ENCODE results near the gene NPHP4.

The NPHP4 gene

GRCh38 chr1:6008696-6009095 is 16.5 kb upstream of the NPHP4 start (continued):
- TF ChIP-seq, protein P1, sequence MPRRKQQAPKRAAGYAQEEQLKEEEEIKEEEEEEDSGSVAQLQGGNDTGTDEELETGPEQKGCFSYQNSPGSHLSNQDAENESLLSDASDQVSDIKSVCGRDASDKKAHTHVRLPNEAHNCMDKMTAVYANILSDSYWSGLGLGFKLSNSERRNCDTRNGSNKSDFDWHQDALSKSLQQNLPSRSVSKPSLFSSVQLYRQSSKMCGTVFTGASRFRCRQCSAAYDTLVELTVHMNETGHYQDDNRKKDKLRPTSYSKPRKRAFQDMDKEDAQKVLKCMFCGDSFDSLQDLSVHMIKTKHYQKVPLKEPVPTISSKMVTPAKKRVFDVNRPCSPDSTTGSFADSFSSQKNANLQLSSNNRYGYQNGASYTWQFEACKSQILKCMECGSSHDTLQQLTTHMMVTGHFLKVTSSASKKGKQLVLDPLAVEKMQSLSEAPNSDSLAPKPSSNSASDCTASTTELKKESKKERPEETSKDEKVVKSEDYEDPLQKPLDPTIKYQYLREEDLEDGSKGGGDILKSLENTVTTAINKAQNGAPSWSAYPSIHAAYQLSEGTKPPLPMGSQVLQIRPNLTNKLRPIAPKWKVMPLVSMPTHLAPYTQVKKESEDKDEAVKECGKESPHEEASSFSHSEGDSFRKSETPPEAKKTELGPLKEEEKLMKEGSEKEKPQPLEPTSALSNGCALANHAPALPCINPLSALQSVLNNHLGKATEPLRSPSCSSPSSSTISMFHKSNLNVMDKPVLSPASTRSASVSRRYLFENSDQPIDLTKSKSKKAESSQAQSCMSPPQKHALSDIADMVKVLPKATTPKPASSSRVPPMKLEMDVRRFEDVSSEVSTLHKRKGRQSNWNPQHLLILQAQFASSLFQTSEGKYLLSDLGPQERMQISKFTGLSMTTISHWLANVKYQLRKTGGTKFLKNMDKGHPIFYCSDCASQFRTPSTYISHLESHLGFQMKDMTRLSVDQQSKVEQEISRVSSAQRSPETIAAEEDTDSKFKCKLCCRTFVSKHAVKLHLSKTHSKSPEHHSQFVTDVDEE (CRISPR knock-in tag; IDR thresholded peaks at IDR 0.05): no peak
- TF ChIP-seq ZNF565 (CRISPR knock-in tag; conservative IDR thresholded peaks at IDR 0.05; ENCODE audit: low read depth): no peak

DNA sequence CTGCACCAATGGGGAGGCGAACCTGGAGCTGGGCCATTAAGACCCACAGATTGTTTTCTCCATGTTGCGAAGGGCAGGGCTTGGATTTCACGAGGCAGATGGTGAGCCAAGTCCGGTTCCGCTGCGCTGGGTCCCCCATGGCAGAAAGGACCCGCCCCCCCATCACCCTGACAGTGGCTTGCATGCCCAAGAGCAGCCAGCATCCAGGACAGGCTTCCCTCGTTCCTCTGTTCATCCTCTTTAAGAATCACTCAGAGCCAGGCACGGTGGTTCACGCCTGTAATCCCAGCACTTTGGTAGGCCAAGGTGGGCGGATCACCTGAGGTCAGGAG is 15.8 kb upstream of the NPHP4 start:
- no peak for ATAC-seq
- TF ChIP-seq TOX (CRISPR knock-in tag; IDR thresholded peaks at IDR 0.05; ENCODE audit: borderline replicate concordance) (no peak), ZNF565 (CRISPR knock-in tag; conservative IDR thresholded peaks at IDR 0.05; ENCODE audit: low read depth) (no peak), CSDC2 (CRISPR knock-in tag; IDR thresholded peaks at IDR 0.05) (no peak), ZFP3 (CRISPR knock-in tag; IDR thresholded peaks at IDR 0.05) (no peak), ARNTL (CRISPR knock-in tag; IDR thresholded peaks at IDR 0.05; ENCODE audit: borderline replicate concordance, low read depth) (no peak), ZNF70 (CRISPR knock-in tag; IDR thresholded peaks at IDR 0.05) (no peak), GLIS3 (CRISPR knock-in tag; IDR thresholded peaks at IDR 0.05) (no peak), ZNF8 (CRISPR knock-in tag; IDR thresholded peaks at IDR 0.05) (no peak), SNAI2 (CRISPR knock-in tag; IDR thresholded peaks at IDR 0.05) (no peak)
- TF ChIP-seq, protein P2, sequence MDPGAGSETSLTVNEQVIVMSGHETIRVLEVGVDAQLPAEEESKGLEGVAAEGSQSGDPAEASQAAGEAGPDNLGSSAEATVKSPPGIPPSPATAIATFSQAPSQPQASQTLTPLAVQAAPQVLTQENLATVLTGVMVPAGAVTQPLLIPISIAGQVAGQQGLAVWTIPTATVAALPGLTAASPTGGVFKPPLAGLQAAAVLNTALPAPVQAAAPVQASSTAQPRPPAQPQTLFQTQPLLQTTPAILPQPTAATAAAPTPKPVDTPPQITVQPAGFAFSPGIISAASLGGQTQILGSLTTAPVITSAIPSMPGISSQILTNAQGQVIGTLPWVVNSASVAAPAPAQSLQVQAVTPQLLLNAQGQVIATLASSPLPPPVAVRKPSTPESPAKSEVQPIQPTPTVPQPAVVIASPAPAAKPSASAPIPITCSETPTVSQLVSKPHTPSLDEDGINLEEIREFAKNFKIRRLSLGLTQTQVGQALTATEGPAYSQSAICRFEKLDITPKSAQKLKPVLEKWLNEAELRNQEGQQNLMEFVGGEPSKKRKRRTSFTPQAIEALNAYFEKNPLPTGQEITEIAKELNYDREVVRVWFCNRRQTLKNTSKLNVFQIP (CRISPR knock-in tag; IDR thresholded peaks at IDR 0.05; ENCODE audit: borderline replicate concordance, low read depth): no peak

- no peak; the same call in 2 of the 3 replicates for ATAC-seq
- TF ChIP-seq GLIS3 (CRISPR knock-in tag; IDR thresholded peaks at IDR 0.05): no peak
- TF ChIP-seq, protein P3, sequence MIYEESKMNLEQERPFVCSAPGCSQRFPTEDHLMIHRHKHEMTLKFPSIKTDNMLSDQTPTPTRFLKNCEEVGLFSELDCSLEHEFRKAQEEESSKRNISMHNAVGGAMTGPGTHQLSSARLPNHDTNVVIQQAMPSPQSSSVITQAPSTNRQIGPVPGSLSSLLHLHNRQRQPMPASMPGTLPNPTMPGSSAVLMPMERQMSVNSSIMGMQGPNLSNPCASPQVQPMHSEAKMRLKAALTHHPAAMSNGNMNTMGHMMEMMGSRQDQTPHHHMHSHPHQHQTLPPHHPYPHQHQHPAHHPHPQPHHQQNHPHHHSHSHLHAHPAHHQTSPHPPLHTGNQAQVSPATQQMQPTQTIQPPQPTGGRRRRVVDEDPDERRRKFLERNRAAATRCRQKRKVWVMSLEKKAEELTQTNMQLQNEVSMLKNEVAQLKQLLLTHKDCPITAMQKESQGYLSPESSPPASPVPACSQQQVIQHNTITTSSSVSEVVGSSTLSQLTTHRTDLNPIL (CRISPR knock-in tag; IDR thresholded peaks at IDR 0.05; ENCODE audit: low read depth): no peak
- TF ChIP-seq BACH2 (CRISPR knock-in tag; IDR thresholded peaks at IDR 0.05; ENCODE audit: borderline replicate concordance): no peak
- no peak for TF ChIP-seq PPARA (CRISPR knock-in tag; IDR thresholded peaks at IDR 0.05; ENCODE audit: borderline replicate concordance)
- no peak for TF ChIP-seq TCF4 (CRISPR knock-in tag; IDR thresholded peaks at IDR 0.05; ENCODE audit: borderline replicate concordance)
- no peak for TF ChIP-seq ISL1 (CRISPR knock-in tag; IDR thresholded peaks at IDR 0.05)
- no peak for TF ChIP-seq RARB (CRISPR knock-in tag; IDR thresholded peaks at IDR 0.05)
- TF ChIP-seq, protein P2 (CRISPR knock-in tag; IDR thresholded peaks at IDR 0.05; ENCODE audit: borderline replicate concordance, low read depth): no peak
- no peak for TF ChIP-seq ZFP3 (CRISPR knock-in tag; IDR thresholded peaks at IDR 0.05)
- no peak for TF ChIP-seq ZC3H10 (CRISPR knock-in tag; IDR thresholded peaks at IDR 0.05)
- no peak for TF ChIP-seq ZNF565 (CRISPR knock-in tag; conservative IDR thresholded peaks at IDR 0.05; ENCODE audit: low read depth)
- TF ChIP-seq, protein P4, sequence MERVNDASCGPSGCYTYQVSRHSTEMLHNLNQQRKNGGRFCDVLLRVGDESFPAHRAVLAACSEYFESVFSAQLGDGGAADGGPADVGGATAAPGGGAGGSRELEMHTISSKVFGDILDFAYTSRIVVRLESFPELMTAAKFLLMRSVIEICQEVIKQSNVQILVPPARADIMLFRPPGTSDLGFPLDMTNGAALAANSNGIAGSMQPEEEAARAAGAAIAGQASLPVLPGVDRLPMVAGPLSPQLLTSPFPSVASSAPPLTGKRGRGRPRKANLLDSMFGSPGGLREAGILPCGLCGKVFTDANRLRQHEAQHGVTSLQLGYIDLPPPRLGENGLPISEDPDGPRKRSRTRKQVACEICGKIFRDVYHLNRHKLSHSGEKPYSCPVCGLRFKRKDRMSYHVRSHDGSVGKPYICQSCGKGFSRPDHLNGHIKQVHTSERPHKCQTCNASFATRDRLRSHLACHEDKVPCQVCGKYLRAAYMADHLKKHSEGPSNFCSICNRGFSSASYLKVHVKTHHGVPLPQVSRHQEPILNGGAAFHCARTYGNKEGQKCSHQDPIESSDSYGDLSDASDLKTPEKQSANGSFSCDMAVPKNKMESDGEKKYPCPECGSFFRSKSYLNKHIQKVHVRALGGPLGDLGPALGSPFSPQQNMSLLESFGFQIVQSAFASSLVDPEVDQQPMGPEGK (CRISPR knock-in tag; IDR thresholded peaks at IDR 0.05; ENCODE audit: borderline replicate concordance): no peak
- TF ChIP-seq ZNF70 (CRISPR knock-in tag; IDR thresholded peaks at IDR 0.05): no peak
- no peak for TF ChIP-seq TOX (CRISPR knock-in tag; IDR thresholded peaks at IDR 0.05; ENCODE audit: borderline replicate concordance)
- TF ChIP-seq, protein P1 (CRISPR knock-in tag; IDR thresholded peaks at IDR 0.05): no peak
- no peak for TF ChIP-seq CSDC2 (CRISPR knock-in tag; IDR thresholded peaks at IDR 0.05)
- TF ChIP-seq ZFP30 (CRISPR knock-in tag; IDR thresholded peaks at IDR 0.05): no peak
Observed at GRCh38 chr1:6007318-6008083, 15.3 kb upstream of the NPHP4 start.
